Suprapubic skin (tissue), 4 donors: ENCODE measurements around the gene TAS2R13.

Experiments
- POLR2A ChIP-seq, 2 donors: fragments of 450-650 bp; IDR thresholded peaks; one replicate each; pipeline ENCODE4 v1.6.1; 2017; ENCODE audit warnings: antibody characterized with exemption in 2 of 2, mild to moderate bottlenecking in 2 of 2, moderate library complexity in 2 of 2
- POLR2AphosphoS5 ChIP-seq, 3 donors: sonication (generic); formaldehyde crosslinking; IDR thresholded peaks; one replicate each; pipeline ENCODE4 v1.6.1; 2017; ENCODE audit warnings: antibody characterized with exemption in 3 of 3
- TF ChIP-seq, protein P1 (sequence below), 2 donors: fragments of 200-600 bp in 1 of 2; fragments of 450-650 bp in 1 of 2; sonication (generic) in 1 of 2; IDR thresholded peaks; one replicate each; pipeline ENCODE4 v1.5.1; 2016 to 2019; ENCODE audit warnings: antibody characterized with exemption in 2 of 2, mild to moderate bottlenecking in 1 of 2, moderate library complexity in 1 of 2

DNA sequence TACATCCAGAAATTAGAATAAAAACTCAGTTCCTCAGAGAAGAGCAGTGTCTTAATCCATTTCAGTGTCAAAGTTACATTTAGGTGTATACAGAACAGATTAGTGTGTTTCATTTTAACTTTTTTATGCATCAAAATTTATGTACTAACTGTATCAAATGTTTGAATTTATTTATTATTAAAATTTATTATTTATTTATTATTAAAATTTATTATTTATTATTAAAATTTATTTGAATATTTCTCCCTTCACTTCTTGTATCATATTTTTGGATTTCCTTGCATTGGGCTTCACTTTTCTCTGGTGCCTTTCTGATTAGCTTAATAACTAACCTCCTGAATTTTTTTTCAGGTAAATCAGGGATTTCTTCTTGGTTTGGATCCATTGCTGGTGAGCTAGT is 32.0 kb upstream of the TAS2R13 start:
- TF ChIP-seq, protein P1, sequence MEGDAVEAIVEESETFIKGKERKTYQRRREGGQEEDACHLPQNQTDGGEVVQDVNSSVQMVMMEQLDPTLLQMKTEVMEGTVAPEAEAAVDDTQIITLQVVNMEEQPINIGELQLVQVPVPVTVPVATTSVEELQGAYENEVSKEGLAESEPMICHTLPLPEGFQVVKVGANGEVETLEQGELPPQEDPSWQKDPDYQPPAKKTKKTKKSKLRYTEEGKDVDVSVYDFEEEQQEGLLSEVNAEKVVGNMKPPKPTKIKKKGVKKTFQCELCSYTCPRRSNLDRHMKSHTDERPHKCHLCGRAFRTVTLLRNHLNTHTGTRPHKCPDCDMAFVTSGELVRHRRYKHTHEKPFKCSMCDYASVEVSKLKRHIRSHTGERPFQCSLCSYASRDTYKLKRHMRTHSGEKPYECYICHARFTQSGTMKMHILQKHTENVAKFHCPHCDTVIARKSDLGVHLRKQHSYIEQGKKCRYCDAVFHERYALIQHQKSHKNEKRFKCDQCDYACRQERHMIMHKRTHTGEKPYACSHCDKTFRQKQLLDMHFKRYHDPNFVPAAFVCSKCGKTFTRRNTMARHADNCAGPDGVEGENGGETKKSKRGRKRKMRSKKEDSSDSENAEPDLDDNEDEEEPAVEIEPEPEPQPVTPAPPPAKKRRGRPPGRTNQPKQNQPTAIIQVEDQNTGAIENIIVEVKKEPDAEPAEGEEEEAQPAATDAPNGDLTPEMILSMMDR (IDR thresholded peaks at IDR 0.05) = no peak
- no peak for TF ChIP-seq POLR2AphosphoS5 (IDR thresholded peaks at IDR 0.05)
- no peak for TF ChIP-seq POLR2A (IDR thresholded peaks at IDR 0.05)
